B cell (primary cell): ENCODE measurements around the gene ADGRA1. TPM values are rescaled to one million over a fixed set of nuclear protein-coding genes. Genes with fewer than 3 reads are reported as not detected.

Experiments
- ATAC-seq: fragments of 200-7000 bp; cut with Tn5 transposase; one replicate; pipeline ENCODE4 v1.10.0; 2021; ENCODE audit warnings: low read depth, mild to moderate bottlenecking, moderate number of reproducible peaks, moderate library complexity
- CTCF ChIA-PET: fragments of 350-600 bp; sonication (Branson Sonifier 250); formaldehyde crosslinking; loops from one replicate; lab custom pipeline; 2021; ENCODE audit warnings: antibody characterized with exemption, inconsistent platforms; lab: Charles Lee
- POLR2A ChIA-PET: fragments of 350-600 bp; sonication (Branson Sonifier 250); formaldehyde crosslinking; loops from one replicate; lab custom pipeline; 2021; ENCODE audit warnings: antibody characterized with exemption; lab: Charles Lee
- DNase-seq: peaks from one replicate; pipeline ENCODE4 v3.0.0; 2013
- H2AFZ ChIP-seq: 2 replicates; pipeline ENCODE4 v1.6.1; 2012; ENCODE audit warnings: mild to moderate bottlenecking, low read depth, low read length; ENCODE audit not compliant: insufficient read depth, poor library complexity, severe bottlenecking
- H3K27ac ChIP-seq, 2 donors: 1 replicate in 1 of 2; 2 replicates in 1 of 2; pipeline ENCODE4 v1.5.1; 2012 to 2013; ENCODE audit warnings: low read length in 2 of 2, mild to moderate bottlenecking in 2 of 2, moderate library complexity in 1 of 2
- H3K27me3 ChIP-seq, 4 experiments: fragments of 200-600 bp in 1 of 4; sonication (generic) in 1 of 4; replicated peaks in 1 of 4; 1 replicate in 2 of 4; 2 replicates in 2 of 4; pipeline versions ENCODE4 v1.6.1 to v1.7.0; 2013 to 2016; ENCODE audit warnings: low read length in 3 of 4, mild to moderate bottlenecking in 2 of 4, mixed read lengths in 1 of 4, moderate library complexity in 1 of 4; ENCODE audit not compliant: insufficient read depth in 4 of 4, control insufficient read depth in 3 of 4; ENCODE audit errors: control extremely low read depth in 1 of 4
- H3K36me3 ChIP-seq, 2 experiments: replicated peaks in 1 of 2; 1 replicate in 1 of 2; 2 replicates in 1 of 2; pipeline versions ENCODE4 v1.6.1 to v1.7.1; 2013; ENCODE audit warnings: low read length in 1 of 2; ENCODE audit not compliant: insufficient read depth in 2 of 2, control insufficient read depth in 1 of 2; ENCODE audit errors: control extremely low read depth in 1 of 2, extremely low read depth in 1 of 2
- H3K4me1 ChIP-seq, 2 donors: fragments of 200-600 bp in 1 of 2; sonication (generic) in 1 of 2; 1 replicate in 1 of 2; 2 replicates in 1 of 2; pipeline versions ENCODE4 v1.5.1 to v1.6.1; 2013 to 2017; ENCODE audit warnings: low read length in 2 of 2; ENCODE audit not compliant: control insufficient read depth in 2 of 2, insufficient read depth in 2 of 2
- H3K4me2 ChIP-seq: replicated peaks from 2 replicates; pipeline ENCODE3; 2012; ENCODE audit warnings: mild to moderate bottlenecking, low read depth, low read length; ENCODE audit not compliant: poor library complexity, severe bottlenecking
- H3K4me3 ChIP-seq, 5 experiments: fragments of 200-600 bp in 1 of 5; sonication (generic) in 1 of 5; 1 replicate in 3 of 5; 2 replicates in 2 of 5; pipeline versions ENCODE4 v1.5.1 to v1.7.0; 2011 to 2016; ENCODE audit warnings: low read length in 4 of 5, mild to moderate bottlenecking in 4 of 5, low read depth in 2 of 5, control low read depth in 1 of 5, moderate library complexity in 1 of 5; ENCODE audit not compliant: insufficient read depth in 1 of 5; ENCODE audit errors: control extremely low read depth in 1 of 5, extremely low read depth in 1 of 5
- H3K79me2 ChIP-seq: fragments of 200-600 bp; sonication (generic); one replicate; pipeline ENCODE4 v1.6.0; 2016; ENCODE audit warnings: low read length; ENCODE audit not compliant: control insufficient read depth, insufficient read depth
- H3K9ac ChIP-seq: fragments of 200-600 bp; sonication (generic); 2 replicates; pipeline ENCODE4 v1.6.1; 2017; ENCODE audit warnings: mild to moderate bottlenecking, low read length, moderate library complexity
- H3K9me3 ChIP-seq, 3 donors: one replicate each; pipeline versions ENCODE4 v1.6.1 to v1.7.1; 2013; ENCODE audit warnings: low read length in 2 of 3; ENCODE audit not compliant: control insufficient read depth in 2 of 3, insufficient read depth in 1 of 3; ENCODE audit errors: control extremely low read depth in 1 of 3
- H4K20me1 ChIP-seq: 2 replicates; pipeline ENCODE4 v1.6.0; 2012; ENCODE audit warnings: mild to moderate bottlenecking, low read length; ENCODE audit not compliant: insufficient read depth, control insufficient read depth, poor library complexity, severe bottlenecking
- H3K27ac Mint-ChIP-seq: one replicate; pipeline ENCODE4 v1.8.0; 2021; ENCODE audit warnings: mixed read lengths
- H3K27me3 Mint-ChIP-seq: one replicate; pipeline ENCODE4 v1.8.0; 2021; ENCODE audit warnings: mixed read lengths
- H3K4me1 Mint-ChIP-seq: one replicate; pipeline ENCODE4 v1.8.0; 2021; ENCODE audit warnings: mixed read lengths
- H3K4me3 Mint-ChIP-seq: one replicate; pipeline ENCODE4 v1.8.0; 2021; ENCODE audit warnings: mixed read lengths
- H3K9me3 Mint-ChIP-seq: one replicate; pipeline ENCODE4 v1.8.0; 2022; ENCODE audit warnings: mixed read lengths; ENCODE audit not compliant: insufficient read depth
- CTCF ChIP-seq: fragments of 200-600 bp; IDR thresholded peaks from one replicate; pipeline ENCODE4 v1.8.0; 2022; ENCODE audit warnings: antibody characterized with exemption, mild to moderate bottlenecking
- EZH2 ChIP-seq: IDR thresholded peaks from 2 replicates; pipeline ENCODE4 v1.6.1; 2012; ENCODE audit warnings: borderline replicate concordance, low read depth, mild to moderate bottlenecking, moderate library complexity, low read length; ENCODE audit not compliant: insufficient read depth, poor library complexity, severe bottlenecking
- WGBS: methylation state at CpG from one replicate; pipeline ENCODE4 v1.1.5; 2013; ENCODE audit warnings: missing lambda C conversion rate; ENCODE audit not compliant: insufficient coverage; 5-methylcytosine and 5-hydroxymethylcytosine counted together
- intact Hi-C: fragments of 100-400 bp; cut with micrococcal nuclease; formaldehyde crosslinking; loops from one replicate; pipeline ENCODE4 v1.10.0; 2022
- polyA plus RNA-seq: library from polyadenylated mRNA; depleted of rRNA; stranded (reverse); fragments of >200 nt; gene quantifications from 2 replicates; pipeline ENCODE4 v1.2.3, GENCODE V29; 2012
- total RNA-seq, 2 donors: library from RNA; stranded (reverse); fragments of 120-200 nt in 1 of 2; gene quantifications; 1 replicate in 1 of 2; 2 replicates in 1 of 2; pipeline versions ENCODE4 v1.2.3 to v1.2.4, GENCODE V29; 2013 to 2022

Gene ADGRA1
- total and polyA plus RNA-seq, 2 donors (not counting 1 experiment from before 2014, with no cell fraction given): not detected

- Mint-ChIP-seq H3K9me3 (no peaks in the 10 kb centered on the region), H3K4me1 (peaks cover 18% of the 10 kb centered on the region), H3K27ac (no peak overlapping the region), H3K4me3 (no peak overlapping the region), H3K27me3 (peaks cover 10% of the 10 kb centered on the region)
- Histone ChIP-seq H3K27me3 (peaks cover 0 to 9% (median 0%) of the 10 kb centered on the region in 4 experiments), H3K4me2 (no peak overlapping the region), H3K9ac (no peak overlapping the region), H2AFZ (no peak overlapping the region), H4K20me1 (no peaks in the 10 kb centered on the region), H3K4me3 (no peak overlapping the region), H3K36me3 (no peaks in the 10 kb centered on the region), H3K27ac (no peak overlapping the region), H3K9me3 (peaks cover 0 to 27% (median 0%) of the 10 kb centered on the region in 3 donors), H3K79me2 (no peaks in the 10 kb centered on the region), H3K4me1 (peaks cover 3 to 7% of the 10 kb centered on the region in 2 donors)
- ATAC-seq (no peak), DNase-seq (no peak)
- CTCF ChIA-PET: no interaction called here
- no peak for TF ChIP-seq EZH2
- TF ChIP-seq CTCF: no peak
- WGBS: 93% methylated on average over 11 of the region's 11 CpGs
- intact Hi-C loops: no loop called here
- POLR2A ChIA-PET: no interaction called here
Observed at GRCh38 chr10:133130602-133131001, 42.9 kb downstream of the ADGRA1 start.

GRCh38 chr10:133131053-133131452 is 43.3 kb downstream of the ADGRA1 start:
- intact Hi-C loops: no loop called here
- Histone ChIP-seq H3K27me3 (peaks cover 0 to 7% (median 0%) of the 10 kb centered on the region in 4 experiments), H3K4me2 (no peak overlapping the region), H3K4me3 (no peak overlapping the region), H3K36me3 (no peaks in the 10 kb centered on the region), H3K9ac (no peak overlapping the region), H3K27ac (no peak overlapping the region), H2AFZ (no peak overlapping the region), H3K4me1 (peaks cover 3 to 7% of the 10 kb centered on the region in 2 donors), H3K79me2 (no peaks in the 10 kb centered on the region), H3K9me3 (peaks cover 0 to 27% (median 0%) of the 10 kb centered on the region in 3 donors), H4K20me1 (no peaks in the 10 kb centered on the region)
- H3K27me3 Mint-ChIP-seq: peaks cover 10% of the 10 kb centered on the region
- no peak overlapping the region for H3K27ac Mint-ChIP-seq
- ChIA-PET POLR2A (no interaction called here), CTCF (no interaction called here)
- no peak for TF ChIP-seq EZH2
- TF ChIP-seq CTCF: no peak
- no peaks in the 10 kb centered on the region for H3K9me3 Mint-ChIP-seq
- ATAC-seq: no peak
- H3K4me3 Mint-ChIP-seq: no peak overlapping the region
- 82% methylated on average over 18 of the region's 18 CpGs for WGBS
- peaks cover 18% of the 10 kb centered on the region for H3K4me1 Mint-ChIP-seq
- DNase-seq: no peak
